ENCODE data around the gene CNTNAP2.

DNA sequence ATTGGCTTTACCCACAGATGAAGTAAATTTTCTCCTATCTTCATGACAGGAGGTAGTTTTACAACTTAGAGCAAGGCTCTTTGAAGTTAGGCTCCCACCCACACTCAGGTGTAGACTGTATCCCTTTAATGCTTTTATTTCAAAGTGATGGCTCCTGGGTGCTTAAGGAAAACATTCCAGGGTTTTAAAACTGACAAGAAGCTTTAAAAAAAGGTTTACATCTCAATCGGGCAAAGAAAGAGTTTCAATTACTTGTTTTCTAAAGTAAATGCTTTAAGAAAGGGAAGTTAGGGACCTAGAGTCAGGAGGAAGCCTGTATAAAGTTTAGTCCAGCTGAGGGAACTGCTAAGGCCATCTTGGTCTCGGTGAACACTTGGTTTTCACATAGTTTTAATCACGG is 1320.1 kb downstream of the CNTNAP2 start:
- TF ChIP-seq USF2 (CRISPR knock-in tag; IDR thresholded peaks at IDR 0.05) (no peak), TRIM28 (IDR thresholded peaks at IDR 0.05) (no peak), POLR2AphosphoS5 (IDR thresholded peaks at IDR 0.05; ENCODE audit: control insufficient read depth, insufficient read depth, low read depth, low read length) (no peak), CTCF (IDR thresholded peaks at IDR 0.05 in 2 of 3, conservative IDR thresholded peaks at IDR 0.05 in 1 of 3; ENCODE audit: insufficient read depth in 2 of 3, low read depth in 1 of 3, low read length in 3 of 3) (no peak), ZNF280B (CRISPR knock-in tag; IDR thresholded peaks at IDR 0.05) (no peak), RCOR1 (IDR thresholded peaks at IDR 0.05; ENCODE audit: borderline replicate concordance in 1 of 2, low read depth in 2 of 2, low read length in 2 of 2) (no peak), ILK (tag; IDR thresholded peaks at IDR 0.05; ENCODE audit: borderline replicate concordance, low read depth) (no peak), NBN (IDR thresholded peaks at IDR 0.05; ENCODE audit: low read depth) (no peak)
